ENCODE measurements around the gene SLC44A2. TPM values are rescaled to one million over a fixed set of nuclear protein-coding genes. Genes with fewer than 3 reads are reported as not detected.
A peak's percentile ranks its signal among the peaks of the same experiment; 100 is the strongest.

The SLC44A2 gene
- total and polyA plus RNA-seq, 2 of the 8 experiments (the other 6 are each of a cell fraction or from before 2014, with no cell fraction given) = 105 to 120 TPM

DNA sequence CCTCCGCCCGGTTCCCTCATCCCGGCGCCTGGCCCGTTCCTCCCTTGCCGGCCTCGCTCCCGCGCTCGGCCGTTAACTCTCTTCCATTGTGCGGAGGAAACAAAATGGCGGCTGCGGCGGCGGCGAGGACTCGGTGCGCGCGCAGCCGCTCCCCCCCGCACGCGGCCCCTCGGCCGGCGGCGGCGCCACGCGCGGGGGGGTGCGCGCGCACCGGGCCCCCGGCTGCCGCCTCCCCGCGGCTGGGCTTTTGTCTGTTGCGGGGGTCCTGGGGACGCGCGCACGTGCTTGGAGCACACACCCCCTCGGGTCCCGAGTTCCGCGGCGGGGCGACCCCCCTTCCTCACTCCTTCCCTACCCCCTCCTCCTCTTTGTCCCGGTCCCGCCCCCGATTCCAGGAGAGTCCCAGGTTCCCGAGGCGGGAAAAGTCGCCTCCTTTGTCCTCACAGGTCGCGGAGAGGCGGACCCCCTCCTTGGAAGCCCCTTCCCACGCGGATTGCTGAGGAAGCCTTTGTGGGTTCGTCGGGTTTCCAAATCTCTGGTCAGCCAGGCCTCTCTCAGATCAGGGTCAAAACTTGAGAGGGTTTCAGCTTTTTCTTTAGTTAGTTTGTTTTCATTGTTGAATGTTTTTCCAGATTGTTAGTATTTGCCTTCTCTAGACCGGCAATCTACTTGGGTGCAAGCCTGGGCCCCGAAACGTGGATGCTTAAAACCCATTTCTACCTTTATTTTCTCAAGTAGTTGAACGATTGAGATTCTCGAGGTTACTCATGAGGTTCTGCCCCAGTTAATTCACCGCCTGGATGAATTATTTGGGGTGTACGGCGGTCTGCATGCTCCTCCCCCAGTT, 29.5 kb downstream of the SLC44A2 start:
- ChIA-PET CTCF (ENCODE audit: partially characterized antibody) (interaction anchor here (1.2 to 5.3 kb wide), 3 partner anchors 9 to 74 kb away, joined by 3 to 27 read pairs (median 7); no protein-coding TSS in a partner anchor), POLR2A (ENCODE audit: partially characterized antibody) (interaction anchor here (1.0 to 59.0 kb wide), 14 partner anchors 12 to 178 kb away, joined by 3 to 1874 read pairs (median 7); partner anchors contain the start of genes CDKN2D, DNM2, KRI1 and QTRT1)
- peaks cover 0 to 2% (median under 1%) of the 10 kb centered on the region in 4 experiments; a peak in 2 of 7 replicates for H3K4me1 ChIP-seq (replicated peaks in 1 of 4; ENCODE audit: control insufficient read depth in 3 of 4, insufficient read depth in 4 of 4, low read length in 3 of 4)
- H2BK5ac ChIP-seq (ENCODE audit: low read depth, low read length) = peak overlapping the region; percentile 97
- no peaks in the 10 kb centered on the region; the same call in 1 of the 2 replicates for H3K79me1 ChIP-seq (ENCODE audit: low read depth, low read length)
- DNase-seq (ENCODE audit: low read depth in 1 of 2, low spot score in 2 of 2) (peak; percentile 72 to 89), FAIRE-seq (no peak)
- peak overlapping the region; percentile 100; the same call in 1 of the 2 replicates for H4K8ac ChIP-seq (ENCODE audit: extremely low read depth, insufficient read depth, low read length)
- peak overlapping the region; percentile 99 to 100 (median 100) for H3K4me3 ChIP-seq (ENCODE audit: extremely low read depth in 1 of 4, insufficient read depth in 2 of 4, low read depth in 3 of 4, low read length in 4 of 4)
- H3K4me2 ChIP-seq (ENCODE audit: insufficient read depth in 1 of 2, low read depth in 2 of 2, low read length in 2 of 2) = peak overlapping the region; percentile 96 to 98
- peak overlapping the region; percentile 73 for H3K14ac ChIP-seq (ENCODE audit: insufficient read length)
- H2AFZ ChIP-seq (ENCODE audit: low read length) = no peak overlapping the region
- peak overlapping the region; percentile 100 for H2AK5ac ChIP-seq (ENCODE audit: low read depth, low read length)
- peak overlapping the region; percentile 98 for H3K18ac ChIP-seq (ENCODE audit: extremely low read depth, low read length)
- no peak overlapping the region for H3K23ac ChIP-seq (ENCODE audit: insufficient read length)
- no peaks in the 10 kb centered on the region for H3K27me3 ChIP-seq (replicated peaks in 1 of 4; ENCODE audit: control insufficient read depth in 3 of 4, extremely low read depth in 1 of 4, insufficient read depth in 3 of 4, low read length in 3 of 4)
- H3K56ac ChIP-seq (replicated peaks; ENCODE audit: insufficient read length, low read depth, low read length) = peak overlapping the region; percentile 93
- H4K91ac ChIP-seq (replicated peaks; ENCODE audit: insufficient read length, low read length) = peak overlapping the region; percentile 100
- peak overlapping the region; percentile 16 for H2BK120ac ChIP-seq (replicated peaks; ENCODE audit: low read depth, low read length)
- H3K27ac ChIP-seq (ENCODE audit: low read depth, low read length) = peak overlapping the region; percentile 96
- no peak overlapping the region for H2BK20ac ChIP-seq (ENCODE audit: low read length)
- H3K36me3 ChIP-seq (ENCODE audit: control insufficient read depth in 2 of 4, insufficient read depth in 4 of 4, low read length in 3 of 4) = peaks cover 8 to 34% (median 12%) of the 10 kb centered on the region in 4 experiments; a peak in 7 of 8 replicates
- peak overlapping the region; percentile 97 for H4K5ac ChIP-seq (ENCODE audit: insufficient read length, low read depth, low read length)
- H3K23me2 ChIP-seq (ENCODE audit: low read depth, low read length) = peaks cover 13% of the 10 kb centered on the region
- no peak overlapping the region for H2BK15ac ChIP-seq (ENCODE audit: low read length)
- peak overlapping the region; percentile 100 for H3K9ac ChIP-seq (replicated peaks in 1 of 4; ENCODE audit: extremely low read depth in 1 of 4, low read depth in 3 of 4, low read length in 3 of 4)
- WGBS, 2 experiments (ENCODE audit: extremely low coverage in 1 of 2, insufficient coverage in 1 of 2, insufficient read length in 1 of 2, insufficient replicate concordance in 2 of 2, low coverage in 1 of 2, low lambda C conversion rate in 2 of 2, missing lambda C conversion rate in 1 of 2) = 1% methylated on average over 15 of the region's 73 CpGs; no CpG with 5 or more reads in 1 of the 2 experiments
- peaks cover 13 to 26% of the 10 kb centered on the region in 2 experiments for H4K20me1 ChIP-seq (replicated peaks in 1 of 2; ENCODE audit: control insufficient read depth in 1 of 2, insufficient read depth in 2 of 2, low read length in 2 of 2)
- no peaks in the 10 kb centered on the region for H3K9me3 ChIP-seq (ENCODE audit: insufficient read depth in 2 of 2, low read depth in 1 of 2, low read length in 1 of 2)
- H3K79me2 ChIP-seq (ENCODE audit: control insufficient read depth in 1 of 2, insufficient read depth in 2 of 2, low read length in 2 of 2) = peaks cover 47 to 66% of the 10 kb centered on the region in 2 experiments
- H2BK12ac ChIP-seq (ENCODE audit: low read depth, low read length) = peak overlapping the region; percentile 96; the same call in 1 of the 2 replicates
- H3K4ac ChIP-seq (replicated peaks; ENCODE audit: insufficient read length, low read depth, low read length) = peak overlapping the region; percentile 98
- TF ChIP-seq EGR1 (IDR thresholded peaks at IDR 0.05; ENCODE audit: borderline replicate concordance, low read depth, low read length) (0 out of 2 replicates have a peak, but pooled peaks have one; percentile 6), JUN (IDR thresholded peaks at IDR 0.05; ENCODE audit: low read depth, low read length) (no peak), SIX5 (IDR thresholded peaks at IDR 0.05; ENCODE audit: low read depth, low read length) (no peak), CEBPB (IDR thresholded peaks at IDR 0.05; ENCODE audit: low read depth, low read length) (no peak), TCF12 (IDR thresholded peaks at IDR 0.05; ENCODE audit: low read depth, low read length) (no peak)
- TF ChIP-seq, protein P1, sequence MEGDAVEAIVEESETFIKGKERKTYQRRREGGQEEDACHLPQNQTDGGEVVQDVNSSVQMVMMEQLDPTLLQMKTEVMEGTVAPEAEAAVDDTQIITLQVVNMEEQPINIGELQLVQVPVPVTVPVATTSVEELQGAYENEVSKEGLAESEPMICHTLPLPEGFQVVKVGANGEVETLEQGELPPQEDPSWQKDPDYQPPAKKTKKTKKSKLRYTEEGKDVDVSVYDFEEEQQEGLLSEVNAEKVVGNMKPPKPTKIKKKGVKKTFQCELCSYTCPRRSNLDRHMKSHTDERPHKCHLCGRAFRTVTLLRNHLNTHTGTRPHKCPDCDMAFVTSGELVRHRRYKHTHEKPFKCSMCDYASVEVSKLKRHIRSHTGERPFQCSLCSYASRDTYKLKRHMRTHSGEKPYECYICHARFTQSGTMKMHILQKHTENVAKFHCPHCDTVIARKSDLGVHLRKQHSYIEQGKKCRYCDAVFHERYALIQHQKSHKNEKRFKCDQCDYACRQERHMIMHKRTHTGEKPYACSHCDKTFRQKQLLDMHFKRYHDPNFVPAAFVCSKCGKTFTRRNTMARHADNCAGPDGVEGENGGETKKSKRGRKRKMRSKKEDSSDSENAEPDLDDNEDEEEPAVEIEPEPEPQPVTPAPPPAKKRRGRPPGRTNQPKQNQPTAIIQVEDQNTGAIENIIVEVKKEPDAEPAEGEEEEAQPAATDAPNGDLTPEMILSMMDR (IDR thresholded peaks at IDR 0.05; ENCODE audit: control extremely low read depth in 1 of 3, insufficient read depth in 1 of 3, low read depth in 1 of 3, low read length in 3 of 3) = no peak
- TF ChIP-seq, protein P2, sequence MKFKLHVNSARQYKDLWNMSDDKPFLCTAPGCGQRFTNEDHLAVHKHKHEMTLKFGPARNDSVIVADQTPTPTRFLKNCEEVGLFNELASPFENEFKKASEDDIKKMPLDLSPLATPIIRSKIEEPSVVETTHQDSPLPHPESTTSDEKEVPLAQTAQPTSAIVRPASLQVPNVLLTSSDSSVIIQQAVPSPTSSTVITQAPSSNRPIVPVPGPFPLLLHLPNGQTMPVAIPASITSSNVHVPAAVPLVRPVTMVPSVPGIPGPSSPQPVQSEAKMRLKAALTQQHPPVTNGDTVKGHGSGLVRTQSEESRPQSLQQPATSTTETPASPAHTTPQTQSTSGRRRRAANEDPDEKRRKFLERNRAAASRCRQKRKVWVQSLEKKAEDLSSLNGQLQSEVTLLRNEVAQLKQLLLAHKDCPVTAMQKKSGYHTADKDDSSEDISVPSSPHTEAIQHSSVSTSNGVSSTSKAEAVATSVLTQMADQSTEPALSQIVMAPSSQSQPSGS (IDR thresholded peaks at IDR 0.05; ENCODE audit: low read length) = no peak

All from H1 (cell line).